Raji (cell line): ENCODE data around the gene ATP11B.
A peak's percentile ranks its signal among the peaks of the same experiment; 100 is the strongest.

Experiments
- POLR2A ChIP-seq: IDR thresholded peaks from 2 replicates; pipeline ENCODE4 v1.6.1; 2011; ENCODE audit warnings: low read depth, low read length, control low read depth; ENCODE audit not compliant: insufficient read depth

The ATP11B gene

GRCh38 chr3:182787302-182788036 is 5.8 kb upstream of the ATP11B start:
- TF ChIP-seq POLR2A, result no peak

DNA sequence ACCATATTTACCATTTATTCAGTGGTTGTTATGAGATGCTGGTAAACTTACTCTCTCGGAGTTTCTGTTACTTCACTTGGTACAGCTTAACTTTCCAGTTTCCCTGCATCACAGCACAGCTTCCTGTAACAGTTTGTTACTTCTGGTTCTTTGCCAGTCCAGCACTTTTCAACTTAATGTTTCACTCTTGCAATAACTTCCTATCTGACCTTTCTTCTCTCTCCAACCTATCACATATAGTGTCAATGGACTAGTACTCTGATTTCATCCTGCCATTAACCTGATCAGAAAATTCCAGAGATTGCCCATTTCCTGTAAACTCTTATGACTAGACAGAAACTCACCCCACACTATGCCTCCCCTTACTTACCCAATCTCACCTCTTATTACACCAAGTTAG is 3.9 kb upstream of the ATP11B start:
- TF ChIP-seq POLR2A, result no peak

- no peak for TF ChIP-seq POLR2A
Observed at GRCh38 chr3:182790612-182791011, 2.7 kb upstream of the ATP11B start.

DNA sequence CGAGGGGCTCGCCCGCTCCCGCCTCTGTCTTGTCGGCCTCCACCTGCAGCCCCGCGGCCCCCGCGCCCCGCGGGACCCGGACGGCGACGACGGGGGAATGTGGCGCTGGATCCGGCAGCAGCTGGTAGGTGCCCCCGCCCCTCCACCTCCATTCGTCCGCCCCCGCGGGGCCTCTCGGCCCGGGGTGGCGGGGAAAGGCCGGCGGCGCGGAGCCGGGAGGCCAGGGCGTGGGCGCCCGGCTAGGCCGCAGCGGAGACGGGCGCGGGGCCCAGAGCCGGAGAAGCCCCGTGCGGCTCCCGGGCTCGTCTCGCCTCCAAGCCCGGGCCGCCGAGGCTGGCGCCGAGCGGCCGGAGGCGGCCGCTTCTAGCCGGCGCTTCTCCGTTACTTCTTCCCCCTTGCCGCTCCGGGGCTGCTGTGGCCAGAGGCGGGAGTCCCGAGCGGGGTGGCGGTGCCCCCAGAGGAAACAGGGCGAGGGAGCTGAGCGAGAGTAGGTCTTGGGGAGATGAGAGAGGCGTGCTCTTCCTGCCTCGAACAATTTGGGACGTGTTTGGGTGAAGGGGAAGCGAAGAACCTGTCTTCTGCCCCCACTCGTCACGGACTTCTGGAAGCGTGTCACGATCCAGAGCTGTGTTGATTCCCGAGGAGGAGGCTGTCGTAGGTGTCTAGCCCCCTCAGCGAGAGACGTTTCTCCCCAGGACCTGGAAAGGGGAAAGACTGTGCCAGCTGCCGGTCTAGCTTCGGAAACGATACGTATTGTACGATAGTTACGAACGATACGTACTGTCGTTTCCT is 555 bp downstream of the ATP11B start:
- TF ChIP-seq POLR2A, result peak; percentile 3; the same call in 1 of the 2 replicates

DNA sequence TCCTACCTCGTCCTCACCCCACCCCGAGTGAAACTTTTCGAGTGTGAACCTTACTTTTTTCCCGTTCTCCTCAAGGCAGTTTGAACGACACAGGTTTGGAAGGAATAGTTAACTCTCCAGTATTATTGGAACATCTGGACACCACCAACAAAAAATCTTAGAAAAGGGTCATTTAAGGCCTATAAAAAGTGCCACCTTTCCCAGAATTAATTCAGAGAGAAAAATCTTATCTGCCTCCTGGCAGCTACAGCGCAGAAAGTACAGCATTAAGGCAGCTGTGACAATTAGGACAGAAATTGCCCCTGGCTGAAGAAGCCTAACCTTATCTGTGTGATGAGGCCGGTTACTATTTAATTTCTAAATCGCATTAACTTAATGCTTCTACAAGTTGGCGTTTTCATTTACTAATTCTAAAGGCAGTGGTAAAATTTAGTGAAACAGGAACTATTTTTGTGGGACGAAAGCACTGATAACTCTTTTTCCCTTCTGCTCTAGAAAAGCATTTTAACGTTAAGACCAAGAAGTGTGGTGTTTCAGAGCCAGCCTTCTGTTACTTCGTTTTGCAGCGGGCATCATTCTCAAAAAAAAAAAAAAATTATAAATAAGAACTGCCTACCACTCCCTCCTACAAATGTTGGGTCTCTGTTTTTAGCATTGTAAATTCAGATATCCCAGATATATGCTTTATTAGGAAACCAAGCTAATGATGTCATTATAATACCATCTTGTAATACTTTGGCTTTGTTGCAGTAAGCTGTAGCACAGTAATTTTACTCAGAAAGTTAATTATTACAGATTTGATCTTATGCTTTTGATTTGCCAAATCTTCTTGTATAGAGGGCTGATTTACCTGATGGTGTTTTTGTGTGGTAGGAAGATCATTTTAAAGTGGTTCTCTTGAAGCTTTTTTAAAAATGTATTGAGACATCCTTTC is 1.4 kb downstream of the ATP11B start:
- TF ChIP-seq POLR2A, result 0 out of 2 replicates have a peak, but pooled peaks have one; percentile 2

DNA sequence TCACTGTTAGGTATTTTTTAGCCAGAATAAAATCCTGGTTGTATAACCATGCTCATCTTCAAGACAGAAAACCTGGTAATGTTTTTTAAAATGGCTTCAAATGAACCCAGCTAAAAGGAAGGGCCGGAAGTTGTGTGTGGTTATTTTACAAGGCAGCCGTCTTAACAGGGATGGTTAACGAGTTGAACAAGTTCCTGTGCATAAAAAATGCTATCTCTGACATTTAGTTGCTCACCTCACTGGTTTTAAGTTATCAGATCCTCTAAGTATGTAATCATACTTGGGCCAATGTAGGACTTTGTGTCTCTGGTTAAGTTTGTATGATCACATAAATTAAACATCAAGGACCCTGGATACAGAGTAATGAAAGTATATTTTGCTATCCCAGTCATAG is 2.1 kb downstream of the ATP11B start:
- 0 out of 2 replicates have a peak, but pooled peaks have one; percentile 12 for TF ChIP-seq POLR2A

GRCh38 chr3:182796310-182796709 is 3.0 kb downstream of the ATP11B start:
- TF ChIP-seq POLR2A, result no peak

GRCh38 chr3:182797876-182798275 is 4.6 kb downstream of the ATP11B start:
- no peak for TF ChIP-seq POLR2A

GRCh38 chr3:182800508-182800907 is 7.2 kb downstream of the ATP11B start:
- TF ChIP-seq POLR2A, result no peak

DNA sequence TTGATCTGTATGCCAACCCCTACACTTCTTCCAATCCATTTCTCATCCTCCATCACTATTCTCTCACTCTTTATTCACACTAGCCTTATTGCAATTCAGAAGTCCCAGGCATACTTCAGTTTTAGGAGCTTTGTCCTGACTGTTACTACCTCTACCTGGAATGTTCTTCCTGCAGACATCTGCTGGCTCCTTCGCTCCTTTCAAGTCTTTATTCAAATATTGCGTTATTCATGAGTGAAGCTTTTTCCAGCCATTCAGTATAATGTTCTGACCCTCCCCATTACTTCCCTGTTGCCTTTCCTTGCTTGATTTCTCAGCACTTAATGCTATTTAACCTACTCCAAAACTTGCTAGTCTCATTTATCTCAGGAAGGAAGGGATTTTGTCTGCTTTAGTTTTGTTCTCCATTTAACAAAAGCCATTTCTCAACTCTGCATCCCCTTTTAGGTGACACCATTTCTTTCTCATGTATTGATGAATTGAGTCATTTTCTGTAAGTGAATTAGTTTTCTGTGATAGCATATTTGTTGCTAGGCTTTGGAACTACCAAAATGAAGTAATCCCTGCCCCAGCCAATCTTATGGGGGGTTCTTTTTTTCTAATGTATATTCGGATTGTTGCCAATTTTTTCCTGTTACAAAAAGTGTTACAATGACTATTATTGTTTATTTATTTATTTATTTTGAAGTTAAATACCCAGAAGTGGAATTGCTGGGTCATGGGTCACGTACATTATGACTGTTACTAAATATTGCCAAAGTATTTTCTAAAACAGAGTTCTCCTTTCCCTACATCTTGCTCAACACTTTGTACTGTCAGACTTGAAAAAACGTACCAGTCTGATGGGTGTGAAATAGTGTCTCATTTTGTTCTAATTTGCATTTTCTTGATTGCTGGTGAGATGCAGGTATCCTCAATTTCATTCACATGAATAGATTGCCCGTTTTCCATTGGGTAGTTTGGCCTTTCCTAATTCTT is 9.4 kb downstream of the ATP11B start:
- TF ChIP-seq POLR2A, result no peak

DNA sequence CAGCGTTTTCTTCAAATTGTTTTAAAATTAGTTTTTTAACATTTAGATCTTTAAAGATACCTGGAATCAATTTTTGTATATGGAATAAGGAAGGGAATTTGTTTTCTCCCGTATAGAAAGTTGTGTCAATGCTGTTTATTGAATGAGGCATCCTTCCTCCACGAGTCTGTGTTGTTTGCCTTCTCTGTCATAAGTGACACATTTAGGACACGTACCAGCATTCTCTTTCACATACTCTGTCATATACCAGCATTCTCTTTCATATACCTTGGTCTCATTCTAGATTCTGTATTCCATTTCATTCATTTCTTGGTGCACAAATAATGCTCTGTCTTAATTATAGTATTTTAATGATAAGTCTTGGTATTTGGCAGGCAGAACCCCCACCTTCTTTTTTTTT is 10.3 kb downstream of the ATP11B start:
- no peak for TF ChIP-seq POLR2A

GRCh38 chr3:182807061-182807460 is 13.8 kb downstream of the ATP11B start:
- no peak for TF ChIP-seq POLR2A

GRCh38 chr3:182808041-182808770 is 14.9 kb downstream of the ATP11B start:
- no peak for TF ChIP-seq POLR2A

DNA sequence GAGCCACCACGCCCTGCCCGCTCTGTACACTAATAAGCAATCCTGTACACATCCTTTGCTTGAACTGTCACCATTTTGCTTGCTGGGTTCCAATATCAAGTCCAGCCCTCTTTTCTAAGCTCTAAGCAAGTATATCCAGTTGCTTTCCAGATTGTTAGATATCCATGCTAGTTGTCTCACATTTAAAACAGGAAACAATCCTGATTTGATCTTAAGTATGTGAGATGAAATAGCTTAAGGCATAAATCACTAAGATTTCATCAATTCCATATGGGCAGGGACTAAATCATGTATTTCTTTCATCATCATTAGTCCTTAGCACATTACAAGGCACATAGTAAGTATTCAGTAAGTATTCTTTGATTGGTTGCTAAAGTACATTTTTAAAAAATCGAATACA is 16.2 kb downstream of the ATP11B start:
- TF ChIP-seq POLR2A, result no peak
